Measurements from ENCODE around the gene UBE2I. TPM values are rescaled to one million over a fixed set of nuclear protein-coding genes. Genes with fewer than 3 reads are reported as not detected.

Gene UBE2I
- total RNA-seq, 4 donors from 2014 or later = 28.9 to 80.4 (median 41.7) TPM

GRCh38 chr16:1347962-1348361, 38.5 kb downstream of the UBE2I start:
- Histone ChIP-seq H3K36me3 (peaks cover 0 to 19% of the 10 kb centered on the region in 2 donors), H3K27me3 (no peaks in the 10 kb centered on the region), H3K9me3 (no peaks in the 10 kb centered on the region), H3K4me1 (peaks cover 17 to 27% of the 10 kb centered on the region in 2 donors), H3K27ac (no peak overlapping the region), H3K4me3 (no peak overlapping the region)
- in situ Hi-C loops (cut with MboI; ENCODE audit: low sequenced_read_pairs in 4 of 4) (no loop called here), intact Hi-C loops (cut with DNase I; ENCODE audit: low total_unique reads) (no loop called here)
- ATAC-seq = no peak
- DNase-seq = no peak
- TF ChIP-seq POLR2A (IDR thresholded peaks at IDR 0.05) = no peak
- no peak for TF ChIP-seq CTCF (IDR thresholded peaks at IDR 0.05 in 4 of 5, conservative IDR thresholded peaks at IDR 0.05 in 1 of 5)

- ATAC-seq = no peak
- no peak for DNase-seq
- no peak overlapping the region for H3K4me3 ChIP-seq
- peaks cover 0 to 19% of the 10 kb centered on the region in 2 donors for H3K36me3 ChIP-seq
- TF ChIP-seq CTCF (IDR thresholded peaks at IDR 0.05 in 4 of 5, conservative IDR thresholded peaks at IDR 0.05 in 1 of 5) (no peak), POLR2A (IDR thresholded peaks at IDR 0.05) (no peak)
- H3K27ac ChIP-seq = no peak overlapping the region
- intact Hi-C loops (cut with DNase I; ENCODE audit: low total_unique reads) = no loop called here
- peaks cover 21 to 29% of the 10 kb centered on the region in 2 donors for H3K4me1 ChIP-seq
- in situ Hi-C loops (cut with MboI; ENCODE audit: low sequenced_read_pairs in 4 of 4) = no loop called here
- H3K9me3 ChIP-seq = no peaks in the 10 kb centered on the region
- H3K27me3 ChIP-seq = no peaks in the 10 kb centered on the region
Measured at GRCh38 chr16:1348441-1348840, 39.0 kb downstream of the UBE2I start.

GRCh38 chr16:1348926-1349325, 39.5 kb downstream of the UBE2I start:
- H3K27me3 ChIP-seq = no peaks in the 10 kb centered on the region
- H3K4me3 ChIP-seq = no peak overlapping the region
- DNase-seq (no peak), ATAC-seq (no peak)
- no peaks in the 10 kb centered on the region for H3K9me3 ChIP-seq
- peaks cover 0 to 19% of the 10 kb centered on the region in 2 donors for H3K36me3 ChIP-seq
- H3K27ac ChIP-seq = no peak overlapping the region
- intact Hi-C loops (cut with DNase I; ENCODE audit: low total_unique reads) (no loop called here), in situ Hi-C loops (cut with MboI; ENCODE audit: low sequenced_read_pairs in 4 of 4) (no loop called here)
- peaks cover 21 to 29% of the 10 kb centered on the region in 2 donors for H3K4me1 ChIP-seq
- no peak for TF ChIP-seq CTCF (IDR thresholded peaks at IDR 0.05 in 4 of 5, conservative IDR thresholded peaks at IDR 0.05 in 1 of 5)
- no peak for TF ChIP-seq POLR2A (IDR thresholded peaks at IDR 0.05)

- H3K9me3 ChIP-seq = no peaks in the 10 kb centered on the region
- TF ChIP-seq CTCF (IDR thresholded peaks at IDR 0.05 in 4 of 5, conservative IDR thresholded peaks at IDR 0.05 in 1 of 5) (no peak), POLR2A (IDR thresholded peaks at IDR 0.05) (no peak)
- in situ Hi-C loops (cut with MboI; ENCODE audit: low sequenced_read_pairs in 4 of 4) (no loop called here), intact Hi-C loops (cut with DNase I; ENCODE audit: low total_unique reads) (no loop called here)
- no peak overlapping the region for H3K27ac ChIP-seq
- ATAC-seq (no peak), DNase-seq (no peak)
- H3K4me1 ChIP-seq = peaks cover 21 to 32% of the 10 kb centered on the region in 2 donors
- H3K27me3 ChIP-seq = no peaks in the 10 kb centered on the region
- H3K36me3 ChIP-seq = peaks cover 0 to 19% of the 10 kb centered on the region in 2 donors
- no peak overlapping the region for H3K4me3 ChIP-seq
Measured at GRCh38 chr16:1349351-1349750, 39.9 kb downstream of the UBE2I start.

- H3K4me3 ChIP-seq = no peak overlapping the region
- intact Hi-C loops (cut with DNase I; ENCODE audit: low total_unique reads) (loop anchor here (2.0 kb wide), 1 partner anchor 41 kb away; the partner anchor contains the start of gene UBE2I), in situ Hi-C loops (cut with MboI; ENCODE audit: low sequenced_read_pairs in 4 of 4) (no loop called here)
- no peak for TF ChIP-seq CTCF (IDR thresholded peaks at IDR 0.05 in 4 of 5, conservative IDR thresholded peaks at IDR 0.05 in 1 of 5)
- TF ChIP-seq POLR2A (IDR thresholded peaks at IDR 0.05) = no peak
- H3K9me3 ChIP-seq = no peaks in the 10 kb centered on the region
- H3K36me3 ChIP-seq = peaks cover 0 to 19% of the 10 kb centered on the region in 2 donors
- no peak overlapping the region for H3K27ac ChIP-seq
- H3K27me3 ChIP-seq = no peaks in the 10 kb centered on the region
- DNase-seq (no peak), ATAC-seq (no peak)
- H3K4me1 ChIP-seq = peaks cover 21 to 32% of the 10 kb centered on the region in 2 donors
Measured at GRCh38 chr16:1349951-1350350, 40.5 kb downstream of the UBE2I start.
